Progenitor cell of endocrine pancreas (in vitro differentiated cells): Measurements from ENCODE around the gene MTIF3. TPM values are rescaled to one million over a fixed set of nuclear protein-coding genes. Genes with fewer than 3 reads are reported as not detected.

Experiments used
- DNase-seq: peaks from one replicate; pipeline ENCODE4 v3.0.0; 2021; ENCODE audit warnings: low spot score; ENCODE audit not compliant: unreplicated experiment
- H3K27ac Mint-ChIP-seq: 2 replicates; pipeline ENCODE4 v1.8.0; 2021; ENCODE audit warnings: mild to moderate bottlenecking, moderate library complexity, mixed read lengths
- H3K27me3 Mint-ChIP-seq: 2 replicates; pipeline ENCODE4 v1.8.0; 2021; ENCODE audit warnings: mixed read lengths
- H3K36me3 Mint-ChIP-seq: 2 replicates; pipeline ENCODE4 v1.8.0; 2022; ENCODE audit warnings: mixed read lengths; ENCODE audit not compliant: insufficient read depth
- H3K4me1 Mint-ChIP-seq: 2 replicates; pipeline ENCODE4 v1.8.0; 2021; ENCODE audit warnings: low read depth, mixed read lengths
- H3K4me3 Mint-ChIP-seq: 2 replicates; pipeline ENCODE4 v1.8.0; 2021; ENCODE audit warnings: low read depth, mild to moderate bottlenecking, moderate library complexity, mixed read lengths
- H3K9me3 Mint-ChIP-seq: 2 replicates; pipeline ENCODE4 v1.8.0; 2021; ENCODE audit warnings: low read depth, mixed read lengths
- CTCF ChIP-seq: fragments of 200-600 bp; sonication (generic); IDR thresholded peaks from one replicate; pipeline ENCODE4 v1.5.0; 2021; ENCODE audit warnings: antibody characterized with exemption, mild to moderate bottlenecking; ENCODE audit not compliant: unreplicated experiment
- total RNA-seq: library from RNA; stranded (reverse); gene quantifications from 2 replicates; pipeline ENCODE4 v1.2.1, GENCODE V29; 2021

The MTIF3 gene
- total RNA-seq, 1 donor from 2014 or later: 54.4 TPM

- H3K36me3 Mint-ChIP-seq: peaks cover 6% of the 10 kb centered on the region
- no peak for TF ChIP-seq CTCF
- peak overlapping the region; percentile 77 for H3K4me3 Mint-ChIP-seq
- peaks cover 3% of the 10 kb centered on the region for H3K27me3 Mint-ChIP-seq
- peaks cover 21% of the 10 kb centered on the region for H3K4me1 Mint-ChIP-seq
- H3K27ac Mint-ChIP-seq: peak overlapping the region; percentile 83
- DNase-seq: no peak
- no peaks in the 10 kb centered on the region for H3K9me3 Mint-ChIP-seq
These were observed 25.0 kb downstream of the MTIF3 start for GRCh38 chr13:27425158-27425917.

DNA sequence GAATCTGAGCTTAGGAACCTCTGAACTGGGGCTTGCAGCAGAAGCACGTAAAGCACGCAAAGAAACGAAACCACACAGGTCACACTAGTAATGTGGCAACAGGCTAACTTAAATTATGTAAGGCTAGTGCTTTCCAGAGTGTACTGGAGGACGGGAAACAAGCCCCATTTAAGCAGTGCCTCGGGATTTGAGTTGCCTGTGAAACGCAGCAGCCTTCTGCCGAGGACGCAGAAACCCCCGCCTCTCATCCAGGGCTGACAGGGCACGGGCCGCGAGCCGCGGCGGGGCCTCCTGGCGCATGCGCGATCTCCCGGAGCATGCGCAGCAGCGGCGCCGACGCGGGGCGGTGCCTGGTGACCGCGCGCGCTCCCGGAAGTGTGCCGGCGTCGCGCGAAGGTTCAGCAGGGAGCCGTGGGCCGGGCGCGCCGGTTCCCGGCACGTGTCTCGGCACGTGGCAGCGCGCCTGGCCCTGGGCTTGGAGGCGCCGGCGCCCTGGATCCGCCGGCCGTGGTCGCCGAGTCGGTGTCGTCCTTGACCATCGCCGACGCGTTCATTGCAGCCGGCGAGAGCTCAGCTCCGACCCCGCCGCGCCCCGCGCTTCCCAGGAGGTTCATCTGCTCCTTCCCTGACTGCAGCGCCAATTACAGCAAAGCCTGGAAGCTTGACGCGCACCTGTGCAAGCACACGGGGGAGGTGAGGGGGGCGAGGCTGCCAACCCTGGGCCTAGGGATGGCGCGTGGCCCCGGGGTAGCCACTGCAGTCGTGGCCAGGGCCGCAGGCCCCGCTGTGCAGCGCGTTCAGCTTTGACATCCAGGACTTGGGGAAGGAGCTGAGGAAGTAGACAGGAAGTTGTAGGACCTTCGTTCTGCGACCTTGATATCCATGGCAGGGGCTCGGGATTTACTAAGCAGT, 25.9 kb downstream of the MTIF3 start, which contains the start of gene GTF3A:
Gene GTF3A (plus strand): TSS at position 374 of the 912 bp plus-strand sequence.
- Mint-ChIP-seq H3K4me3 (peak within 1 kb of the TSS; percentile 78), H3K27me3 (peaks cover 3% of the 10 kb centered on the region), H3K36me3 (peaks cover 5% of the 10 kb centered on the region), H3K4me1 (peaks cover 21% of the 10 kb centered on the region), H3K27ac (peak within 1 kb of the TSS; percentile 83), H3K9me3 (no peaks in the 10 kb centered on the region)
- no peak for TF ChIP-seq CTCF
- DNase-seq: peak; percentile 79

DNA sequence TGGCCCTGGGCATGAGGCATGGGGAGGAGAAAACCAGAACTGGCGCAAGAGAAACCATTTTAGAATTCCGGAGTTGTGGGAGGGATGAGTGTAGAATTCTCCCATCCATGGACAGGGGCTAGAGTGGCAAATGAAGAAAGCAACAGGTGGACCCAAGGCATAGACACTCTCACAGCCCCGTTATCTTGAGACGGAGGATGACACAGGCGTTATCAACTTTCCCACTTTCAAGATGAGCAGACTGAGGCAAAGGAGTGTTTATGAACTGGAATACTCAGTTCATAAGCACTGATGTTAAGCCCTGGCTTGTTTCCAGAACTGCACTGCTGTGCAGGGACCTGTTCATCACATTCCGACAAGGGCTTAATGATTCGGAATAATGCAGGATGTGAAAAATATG, 27.0 kb downstream of the MTIF3 start:
- H3K36me3 Mint-ChIP-seq: peaks cover 5% of the 10 kb centered on the region
- peak overlapping the region; percentile 78 for H3K4me3 Mint-ChIP-seq
- H3K9me3 Mint-ChIP-seq: no peaks in the 10 kb centered on the region
- no peak for DNase-seq
- H3K4me1 Mint-ChIP-seq: peaks cover 21% of the 10 kb centered on the region
- H3K27me3 Mint-ChIP-seq: peaks cover 10% of the 10 kb centered on the region
- TF ChIP-seq CTCF: no peak
- H3K27ac Mint-ChIP-seq: no peak overlapping the region

DNA sequence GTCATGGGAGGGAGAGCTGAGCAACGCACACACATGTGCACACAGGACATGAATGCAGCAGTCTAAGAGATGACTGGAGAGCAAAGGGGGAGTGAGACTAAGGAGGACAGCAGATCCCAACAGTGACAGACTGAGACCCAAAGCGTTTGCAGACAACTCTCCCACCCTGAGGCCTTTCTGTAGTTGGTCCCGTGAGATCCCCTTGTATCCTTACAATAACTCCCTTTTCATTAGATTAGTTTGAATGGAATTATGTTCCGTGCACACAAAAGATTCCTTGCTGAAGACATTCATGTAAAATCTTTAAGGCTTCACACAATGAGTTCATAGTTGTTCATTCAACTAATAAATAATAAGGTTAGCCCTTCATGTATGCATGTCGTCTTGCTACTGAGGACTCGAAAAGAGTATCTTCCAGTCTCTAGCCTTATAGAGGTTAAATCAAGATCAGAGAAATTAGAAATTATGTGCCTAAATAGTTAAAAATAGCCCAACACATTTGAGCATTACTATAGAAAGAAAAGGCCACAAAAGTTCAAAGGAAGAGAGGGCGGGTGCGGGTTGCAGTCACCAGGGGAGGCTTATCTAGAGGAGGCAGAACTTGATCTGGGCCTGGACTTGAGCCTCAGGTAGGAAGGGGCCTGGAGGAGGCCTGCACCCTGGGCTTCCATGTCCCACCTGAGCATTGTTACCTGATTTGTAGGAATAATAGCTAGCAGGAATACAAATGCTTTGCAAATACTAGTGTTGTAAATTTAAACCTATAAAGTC, 29.1 kb downstream of the MTIF3 start:
- Mint-ChIP-seq H3K36me3 (no peaks in the 10 kb centered on the region), H3K4me1 (peaks cover 12% of the 10 kb centered on the region), H3K27me3 (peaks cover 10% of the 10 kb centered on the region), H3K9me3 (no peaks in the 10 kb centered on the region), H3K4me3 (no peak overlapping the region), H3K27ac (no peak overlapping the region)
- no peak for TF ChIP-seq CTCF
- no peak for DNase-seq

- Mint-ChIP-seq H3K4me3 (no peak overlapping the region), H3K27ac (no peak overlapping the region), H3K27me3 (peaks cover 22% of the 10 kb centered on the region), H3K4me1 (no peaks in the 10 kb centered on the region), H3K36me3 (no peaks in the 10 kb centered on the region), H3K9me3 (no peaks in the 10 kb centered on the region)
- DNase-seq: no peak
- TF ChIP-seq CTCF: no peak
These were observed 31.0 kb downstream of the MTIF3 start for GRCh38 chr13:27419328-27419727.
